Rectal smooth muscle tissue (tissue), 1 donor: ENCODE results near the gene DOCK10.

Experiments used
- H3K27ac ChIP-seq: one replicate; pipeline ENCODE4 v1.7.0; 2013; ENCODE audit warnings: low read depth, low read length, inconsistent platforms
- H3K27me3 ChIP-seq: one replicate; pipeline ENCODE4 v1.7.0; 2013; ENCODE audit warnings: low read length; ENCODE audit not compliant: control insufficient read depth, insufficient read depth
- H3K36me3 ChIP-seq: one replicate; pipeline ENCODE4 v1.7.0; 2013; ENCODE audit warnings: low read length; ENCODE audit not compliant: control insufficient read depth, insufficient read depth
- H3K4me1 ChIP-seq: one replicate; pipeline ENCODE4 v1.7.0; 2013; ENCODE audit warnings: low read length; ENCODE audit not compliant: control insufficient read depth, insufficient read depth
- H3K4me3 ChIP-seq: one replicate; pipeline ENCODE4 v1.7.0; 2013; ENCODE audit warnings: low read length
- H3K9ac ChIP-seq: one replicate; pipeline ENCODE4 v1.7.0; 2013; ENCODE audit warnings: low read length

The DOCK10 gene

GRCh38 chr2:224909885-224910573 lies 132.2 kb downstream of the DOCK10 start:
- Histone ChIP-seq H3K27me3 (no peaks in the 10 kb centered on the region), H3K27ac (no peak overlapping the region), H3K4me1 (no peaks in the 10 kb centered on the region), H3K36me3 (no peaks in the 10 kb centered on the region), H3K4me3 (no peak overlapping the region), H3K9ac (no peak overlapping the region)

- Histone ChIP-seq H3K9ac (no peak overlapping the region), H3K4me3 (no peak overlapping the region), H3K27me3 (no peaks in the 10 kb centered on the region), H3K4me1 (no peaks in the 10 kb centered on the region), H3K27ac (no peak overlapping the region), H3K36me3 (no peaks in the 10 kb centered on the region)
Measured at GRCh38 chr2:224908818-224909217, 133.4 kb downstream of the DOCK10 start.

DNA sequence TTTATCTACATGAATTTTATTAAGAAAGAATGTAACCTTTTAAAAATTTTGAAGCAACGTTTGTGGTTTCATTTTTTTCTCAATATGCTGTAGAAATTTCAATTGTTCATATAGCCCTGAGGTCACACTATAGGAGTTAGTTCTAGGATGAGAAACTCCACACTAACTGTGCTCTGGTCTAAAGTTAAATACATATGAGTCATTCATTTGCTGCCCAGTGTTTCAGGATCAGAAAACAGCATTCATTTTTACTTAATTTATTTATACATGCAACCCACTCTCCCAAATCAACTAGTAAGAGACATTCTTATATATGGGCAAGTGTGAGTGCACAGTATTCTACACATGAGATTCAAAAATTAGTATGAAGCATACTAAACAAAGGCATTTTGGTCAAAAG lies 137.9 kb downstream of the DOCK10 start:
- H3K27ac ChIP-seq, result no peak overlapping the region
- no peaks in the 10 kb centered on the region for H3K4me1 ChIP-seq
- H3K9ac ChIP-seq, result no peak overlapping the region
- no peaks in the 10 kb centered on the region for H3K27me3 ChIP-seq
- no peak overlapping the region for H3K4me3 ChIP-seq
- no peaks in the 10 kb centered on the region for H3K36me3 ChIP-seq

GRCh38 chr2:224903621-224904020 lies 138.6 kb downstream of the DOCK10 start:
- no peak overlapping the region for H3K4me3 ChIP-seq
- no peak overlapping the region for H3K27ac ChIP-seq
- no peaks in the 10 kb centered on the region for H3K36me3 ChIP-seq
- no peak overlapping the region for H3K9ac ChIP-seq
- no peaks in the 10 kb centered on the region for H3K27me3 ChIP-seq
- no peaks in the 10 kb centered on the region for H3K4me1 ChIP-seq

GRCh38 chr2:224901121-224901676 lies 141.1 kb downstream of the DOCK10 start:
- no peak overlapping the region for H3K27ac ChIP-seq
- no peaks in the 10 kb centered on the region for H3K36me3 ChIP-seq
- H3K9ac ChIP-seq, result no peak overlapping the region
- H3K4me3 ChIP-seq, result no peak overlapping the region
- no peaks in the 10 kb centered on the region for H3K27me3 ChIP-seq
- no peaks in the 10 kb centered on the region for H3K4me1 ChIP-seq

DNA sequence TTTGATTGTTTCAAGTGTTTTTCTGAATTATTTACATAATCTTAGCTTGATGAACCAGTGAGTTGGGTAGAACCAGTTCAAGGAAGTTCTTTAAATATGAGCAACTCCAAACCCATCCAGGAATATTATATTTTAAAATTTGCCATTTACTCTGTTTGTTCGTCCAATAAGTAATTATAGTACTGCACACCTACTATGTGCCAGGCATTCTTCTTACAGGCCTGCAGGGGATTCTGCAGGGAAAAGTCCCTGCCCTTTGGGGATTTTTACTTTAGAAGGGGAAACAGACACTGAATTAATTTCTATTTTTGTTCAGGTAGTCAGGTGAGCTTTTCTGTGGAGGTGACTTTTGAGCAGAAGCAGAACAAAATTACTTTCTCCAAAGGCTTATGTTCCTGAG lies 146.9 kb downstream of the DOCK10 start:
- Histone ChIP-seq H3K27ac (no peak overlapping the region), H3K36me3 (no peaks in the 10 kb centered on the region), H3K9ac (no peak overlapping the region), H3K4me3 (no peak overlapping the region), H3K27me3 (no peaks in the 10 kb centered on the region), H3K4me1 (no peaks in the 10 kb centered on the region)

DNA sequence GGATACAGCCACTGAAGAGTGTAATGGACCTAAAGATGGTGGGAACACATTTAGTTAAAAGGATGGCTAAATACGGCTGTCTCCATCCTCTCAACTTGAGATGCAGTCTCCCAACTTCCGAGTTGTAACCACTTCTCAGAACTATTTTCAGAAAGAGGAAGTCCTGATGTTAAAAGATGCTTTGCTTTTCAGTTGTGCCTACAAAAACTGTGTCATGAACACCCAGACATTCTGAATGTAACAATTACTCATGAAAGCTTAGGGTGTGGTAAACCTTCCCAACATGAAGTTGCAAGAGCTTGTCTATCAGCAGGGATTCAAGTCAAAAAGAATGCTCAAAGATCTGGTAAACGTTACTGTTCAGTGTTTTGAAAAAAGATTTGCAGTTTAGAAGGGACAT lies 147.9 kb downstream of the DOCK10 start:
- Histone ChIP-seq H3K36me3 (no peaks in the 10 kb centered on the region), H3K27me3 (no peaks in the 10 kb centered on the region), H3K4me3 (no peak overlapping the region), H3K4me1 (no peaks in the 10 kb centered on the region), H3K27ac (no peak overlapping the region), H3K9ac (no peak overlapping the region)

DNA sequence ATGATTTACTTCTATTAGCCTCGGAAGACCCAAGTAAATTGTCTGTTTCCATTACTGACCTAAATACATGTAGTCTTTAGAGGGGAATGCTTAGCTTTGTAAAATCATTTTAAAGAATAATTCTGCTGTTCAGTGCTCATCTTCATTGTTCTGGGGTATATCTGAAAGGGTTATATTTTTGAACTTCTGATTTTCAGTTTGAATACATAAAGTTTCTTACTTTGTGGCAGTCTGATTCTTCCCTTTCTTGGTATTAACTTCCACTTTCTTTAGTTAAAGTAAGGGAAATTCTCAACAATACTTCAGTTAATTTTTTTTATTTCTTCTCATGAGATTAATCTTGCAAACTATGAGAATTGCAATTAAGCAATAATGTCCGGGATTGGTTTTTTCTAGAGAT lies 148.4 kb downstream of the DOCK10 start:
- H3K4me3 ChIP-seq, result no peak overlapping the region
- H3K36me3 ChIP-seq, result no peaks in the 10 kb centered on the region
- no peak overlapping the region for H3K27ac ChIP-seq
- H3K27me3 ChIP-seq, result no peaks in the 10 kb centered on the region
- no peak overlapping the region for H3K9ac ChIP-seq
- no peaks in the 10 kb centered on the region for H3K4me1 ChIP-seq

- Histone ChIP-seq H3K4me1 (no peaks in the 10 kb centered on the region), H3K9ac (no peak overlapping the region), H3K27ac (no peak overlapping the region), H3K27me3 (no peaks in the 10 kb centered on the region), H3K4me3 (no peak overlapping the region), H3K36me3 (no peaks in the 10 kb centered on the region)
Measured at GRCh38 chr2:224892574-224893204, 149.6 kb downstream of the DOCK10 start.

- Histone ChIP-seq H3K4me3 (no peak overlapping the region), H3K9ac (no peak overlapping the region), H3K27ac (no peak overlapping the region), H3K27me3 (no peaks in the 10 kb centered on the region), H3K4me1 (no peaks in the 10 kb centered on the region), H3K36me3 (no peaks in the 10 kb centered on the region)
Measured at GRCh38 chr2:224890372-224890771, 151.9 kb downstream of the DOCK10 start.

GRCh38 chr2:224887141-224887540 lies 155.1 kb downstream of the DOCK10 start:
- H3K4me3 ChIP-seq, result no peak overlapping the region
- H3K4me1 ChIP-seq, result no peaks in the 10 kb centered on the region
- no peaks in the 10 kb centered on the region for H3K36me3 ChIP-seq
- no peak overlapping the region for H3K9ac ChIP-seq
- H3K27ac ChIP-seq, result no peak overlapping the region
- H3K27me3 ChIP-seq, result no peaks in the 10 kb centered on the region

DNA sequence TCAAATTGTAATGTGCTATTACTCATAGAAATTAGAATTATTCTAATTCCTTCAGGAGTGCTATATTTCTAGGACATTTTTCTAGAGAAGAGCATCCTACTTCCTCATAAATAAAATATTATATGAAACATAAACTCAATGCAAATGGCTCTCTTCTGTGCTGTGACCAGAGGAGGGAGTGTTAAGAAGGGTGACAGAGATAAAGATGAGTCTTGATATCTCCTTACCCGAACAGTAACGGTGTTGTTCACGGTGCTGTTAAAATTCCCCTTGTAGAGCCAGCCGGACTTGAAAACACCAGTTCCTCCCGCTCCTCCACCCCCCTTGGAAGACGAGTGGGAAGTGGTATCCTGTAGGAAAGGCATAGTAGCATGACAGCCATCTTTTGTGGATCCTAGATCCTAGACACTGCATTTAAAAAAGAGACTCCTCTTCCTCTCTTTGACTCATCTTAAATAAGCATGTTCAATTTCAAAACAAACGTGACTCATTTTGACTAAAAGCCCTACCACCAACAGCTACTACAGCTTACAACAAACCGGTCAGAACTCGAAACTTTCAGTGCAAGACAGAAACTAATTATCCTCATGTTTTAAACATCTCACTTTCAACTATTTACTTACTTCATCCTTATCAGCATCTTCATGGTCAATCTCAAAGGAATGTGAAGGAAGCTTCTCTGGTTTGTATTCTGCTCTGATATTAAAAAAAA lies 156.3 kb downstream of the DOCK10 start:
- Histone ChIP-seq H3K4me1 (no peaks in the 10 kb centered on the region), H3K4me3 (no peak overlapping the region), H3K27ac (no peak overlapping the region), H3K27me3 (no peaks in the 10 kb centered on the region), H3K9ac (no peak overlapping the region), H3K36me3 (no peaks in the 10 kb centered on the region)
